K562 (cell line): Measurements from ENCODE around the gene TNNT2. TPM values are rescaled to one million over a fixed set of nuclear protein-coding genes. Genes with fewer than 3 reads are reported as not detected.

ENCODE experiments used
- ATAC-seq: fragments of 200-7000 bp; cut with Tn5 transposase; 3 replicates; pipeline ENCODE4 v1.9.1; 2020; ENCODE audit warnings: moderate library complexity
- BruUV-seq: library from RNA; stranded (reverse); fragments of 400-500 nt; replicated peaks from 2 replicates; lab custom pipeline; 2021; lab: Mats Ljungman, UMichigan
- CTCF ChIA-PET: fragments of 300-600 bp; formaldehyde crosslinking; extraction: SDS; loops from one replicate; lab custom pipeline; 2021; ENCODE audit warnings: low intra/inter-chr PET ratio; lab: Yijun Ruan, JAX
- POLR2A ChIA-PET: fragments of 300-600, 350-650 bp; sonication (Branson Sonifier 250); formaldehyde crosslinking; extraction: SDS; loops from one replicate; lab custom pipeline; 2021; ENCODE audit warnings: antibody characterized with exemption, inconsistent platforms; lab: Yijun Ruan, JAX
- DNase-seq, 4 experiments: peaks; one replicate each; pipeline versions ENCODE4 v3.0.0 to v3.0.0-alpha.2; 2011 to 2018; ENCODE audit warnings: low spot score in 3 of 4, mixed read lengths in 3 of 4; ENCODE audit errors: extremely low read depth in 1 of 4
- FAIRE-seq: peaks from 2 replicates; lab custom pipeline; 2011; peaks lifted over from hg19 to GRCh38; lab: Jason Lieb, UNC
- H2AFZ ChIP-seq: 2 replicates; pipeline ENCODE4 v1.6.0; 2011; ENCODE audit warnings: low read depth, low read length, control low read depth, inconsistent platforms
- H3K27ac ChIP-seq: fragments of 200-600 bp; 3 replicates; pipeline ENCODE4 v1.8.0; 2011; ENCODE audit warnings: low read depth, mild to moderate bottlenecking, control low read depth, inconsistent platforms, low read length, moderate library complexity, mixed read lengths; ENCODE audit errors: extremely low read depth
- H3K27me3 ChIP-seq, 2 experiments: fragments of 300-600 bp in 1 of 2; 2 replicates in 1 of 2; 3 replicates in 1 of 2; pipeline versions ENCODE4 v1.6.0 to v1.8.0; 2011; ENCODE audit warnings: inconsistent platforms in 2 of 2, low read length in 2 of 2, mild to moderate bottlenecking in 1 of 2, mixed read lengths in 1 of 2, moderate library complexity in 1 of 2; ENCODE audit not compliant: control insufficient read depth in 2 of 2, insufficient read depth in 2 of 2
- H3K36me3 ChIP-seq: fragments of 300-600 bp; 3 replicates; pipeline ENCODE4 v1.8.0; 2011; ENCODE audit warnings: mild to moderate bottlenecking, low read length, inconsistent platforms; ENCODE audit not compliant: control insufficient read depth, insufficient read depth
- H3K4me1 ChIP-seq, 2 experiments: fragments of 200-600 bp in 1 of 2; replicated peaks in 1 of 2; 2 replicates in 1 of 2; 3 replicates in 1 of 2; pipeline versions ENCODE4 v1.5.1 to v1.8.0; 2011; ENCODE audit warnings: inconsistent platforms in 2 of 2, low read length in 2 of 2, mild to moderate bottlenecking in 1 of 2, mixed read lengths in 1 of 2, moderate library complexity in 1 of 2; ENCODE audit not compliant: control insufficient read depth in 2 of 2, insufficient read depth in 2 of 2
- H3K4me2 ChIP-seq: 2 replicates; pipeline ENCODE4 v1.6.1; 2011; ENCODE audit warnings: low read length, control low read depth, inconsistent platforms, mixed read lengths; ENCODE audit not compliant: insufficient read depth
- H3K4me3 ChIP-seq: fragments of 200-600 bp; sonication (generic), shearing (Covaris generic); 2 replicates; pipeline ENCODE4 v1.5.1; 2016; ENCODE audit warnings: control low read depth, inconsistent platforms
- H3K79me2 ChIP-seq: fragments of 200-600 bp; 3 replicates; pipeline ENCODE4 v1.8.0; 2011; ENCODE audit warnings: low read length, inconsistent platforms; ENCODE audit not compliant: control insufficient read depth, insufficient read depth
- H3K9ac ChIP-seq, 2 experiments: 2 replicates each; pipeline versions ENCODE4 v1.6.0 to v1.6.1; 2011; ENCODE audit warnings: low read depth in 2 of 2, low read length in 2 of 2, control low read depth in 1 of 2, inconsistent platforms in 1 of 2, mild to moderate bottlenecking in 1 of 2, mixed read lengths in 1 of 2; ENCODE audit not compliant: insufficient read depth in 1 of 2
- H3K9me1 ChIP-seq: one replicate; pipeline ENCODE4 v1.6.0; 2011; ENCODE audit warnings: inconsistent platforms, mild to moderate bottlenecking, low read length, moderate library complexity; ENCODE audit not compliant: control insufficient read depth, insufficient read depth
- H3K9me3 ChIP-seq: replicated peaks from 2 replicates; pipeline ENCODE4 v1.5.1; 2011; ENCODE audit warnings: low read depth, low read length, inconsistent platforms; ENCODE audit not compliant: control insufficient read depth, insufficient read depth
- H4K20me1 ChIP-seq: replicated peaks from 2 replicates; pipeline ENCODE4 v1.6.1; 2011; ENCODE audit warnings: low read length, inconsistent platforms, mixed read lengths; ENCODE audit not compliant: control insufficient read depth, insufficient read depth
- HNRNPL ChIP-seq: fragments of 200-400 bp; formaldehyde crosslinking; IDR thresholded peaks from 2 replicates; pipeline ENCODE4 v1.6.1; 2017; ENCODE audit warnings: low read depth, mild to moderate bottlenecking, low read length
- ILK ChIP-seq: fragments of 450-650 bp; IDR thresholded peaks from 2 replicates; pipeline ENCODE4 v1.6.1; 2016; ENCODE audit warnings: missing genetic modification characterization, low read depth, mild to moderate bottlenecking, missing compliant biosample characterization, moderate library complexity, borderline replicate concordance
- RFX1 ChIP-seq: fragments of 450-650 bp; IDR thresholded peaks from 2 replicates; pipeline ENCODE4 v1.6.1; 2016; ENCODE audit warnings: mild to moderate bottlenecking, moderate library complexity
- XRCC4 ChIP-seq: IDR thresholded peaks from one replicate; pipeline ENCODE4 v1.6.1; 2011; ENCODE audit not compliant: insufficient read depth, insufficient read length; ENCODE audit errors: extremely low read depth
- ZC3H4 ChIP-seq: sonication (generic); formaldehyde crosslinking; IDR thresholded peaks from 2 replicates; pipeline ENCODE4 v1.9.0; 2021; ENCODE audit warnings: missing genetic modification reagents, borderline replicate concordance
- ZNF407 ChIP-seq: fragments of 450-650 bp; IDR thresholded peaks from 2 replicates; pipeline ENCODE4 v1.6.1; 2016; ENCODE audit warnings: low read depth
- ZNF57 ChIP-seq: fragments of 450-650 bp; formaldehyde crosslinking; IDR thresholded peaks from 2 replicates; pipeline ENCODE4 v1.4.0; 2020; ENCODE audit warnings: mild to moderate bottlenecking, moderate library complexity
- WGBS: fragments of 100-300 bp; shearing (Covaris generic); methylation state at CpG from one replicate; pipeline ENCODE4 v1.1.6; 2016; ENCODE audit warnings: low coverage, mixed read lengths; ENCODE audit not compliant: insufficient coverage; ENCODE audit errors: missing lambda C conversion rate; 5-methylcytosine and 5-hydroxymethylcytosine counted together
- in situ Hi-C: fragments of 300-500 bp; cut with MboI; formaldehyde crosslinking; loops from 4 replicates; pipeline ENCODE4 v1.15.0; 2018; ENCODE audit warnings: inconsistent platforms, mixed read lengths
- intact Hi-C: fragments of 100-400 bp; cut with micrococcal nuclease; formaldehyde crosslinking; loops from 2 replicates; pipeline ENCODE4 v1.14.2; 2022
- polyA plus RNA-seq, 8 experiments: library from polyadenylated mRNA; depleted of rRNA in 4 of 8; stranded (reverse) in 5 of 8; unstranded in 3 of 8; fragments of >200 nt; fragmentation: Nextera tagmentation in 2 of 8; fragmentation: Illumina TruSeq in 1 of 8; extraction: Ambion mirVana in 2 of 8; extraction: Trizol in 1 of 8; gene quantifications; 2 replicates each; pipeline versions ENCODE4 v1.2.1 to v1.2.3, GENCODE V29; 2011 to 2014; ENCODE audit warnings: inconsistent platforms in 1 of 8, missing spikeins in 1 of 8
- total RNA-seq, 7 experiments: library from RNA; depleted of rRNA in 6 of 7; stranded (reverse); fragments of >200 nt in 6 of 7; fragmentation: Illumina TruSeq in 2 of 7; extraction: Trizol in 2 of 7; gene quantifications; 2 replicates each; pipeline versions ENCODE4 v1.2.1 to v1.2.3, GENCODE V29; 2011 to 2021; ENCODE audit warnings: low replicate concordance in 1 of 7

TNNT2 gene
- total and polyA plus RNA-seq, 9 of the 15 experiments (the other 6 are each of a cell fraction or from before 2014, with no cell fraction given), result not detected

- no peak for ATAC-seq
- peaks cover 42 to 94% of the 10 kb centered on the region in 2 experiments for H3K27me3 ChIP-seq
- POLR2A ChIA-PET, result interaction anchor here (0.6 to 0.8 kb wide), 4 partner anchors 27 to 37 kb away, joined by 3 read pairs; no protein-coding TSS in a partner anchor
- DNase-seq, result no peak
- intact Hi-C loops (no loop called here), in situ Hi-C loops (no loop called here)
- H2AFZ ChIP-seq, result no peak overlapping the region
- TF ChIP-seq HNRNPL, result no peak
- TF ChIP-seq ZNF57, result no peak
- TF ChIP-seq RFX1, result no peak
- H4K20me1 ChIP-seq, result peaks cover 5% of the 10 kb centered on the region; the same call in 1 of the 2 replicates
- H3K9me1 ChIP-seq, result no peaks in the 10 kb centered on the region
- H3K4me2 ChIP-seq, result no peak overlapping the region
- H3K4me3 ChIP-seq, result no peak overlapping the region
- H3K36me3 ChIP-seq, result no peaks in the 10 kb centered on the region
- H3K27ac ChIP-seq, result no peak overlapping the region
- H3K4me1 ChIP-seq, result 0 out of 5 replicates have a peak, but pooled peaks cover 0 to 2% of the 10 kb centered on the region in 2 experiments
- no peaks in the 10 kb centered on the region for H3K9me3 ChIP-seq
- CTCF ChIA-PET, result no interaction called here
- no TSS peak for BruUV-seq
- H3K9ac ChIP-seq, result no peak overlapping the region
- FAIRE-seq, result no peak
- no peaks in the 10 kb centered on the region for H3K79me2 ChIP-seq
- WGBS, result under 1% methylated on average over 13 of the region's 13 CpGs
Observed at GRCh38 chr1:201317551-201317950, 59.9 kb downstream of the TNNT2 start.

GRCh38 chr1:201316556-201316955 lies 60.9 kb downstream of the TNNT2 start:
- POLR2A ChIA-PET, result interaction anchor here (0.6 to 0.7 kb wide), 2 partner anchors 89 to 1102 kb away, joined by 4 to 5 read pairs; no protein-coding TSS in a partner anchor
- Histone ChIP-seq H3K79me2 (no peaks in the 10 kb centered on the region), H4K20me1 (peaks cover 8% of the 10 kb centered on the region), H3K4me1 (0 out of 5 replicates have a peak, but pooled peaks cover 0 to 2% of the 10 kb centered on the region in 2 experiments), H3K9me1 (no peaks in the 10 kb centered on the region), H3K9me3 (no peaks in the 10 kb centered on the region), H2AFZ (no peak overlapping the region), H3K4me2 (no peak overlapping the region), H3K9ac (no peak overlapping the region), H3K4me3 (no peak overlapping the region), H3K36me3 (no peaks in the 10 kb centered on the region), H3K27me3 (peaks cover 45 to 94% of the 10 kb centered on the region in 2 experiments), H3K27ac (no peak overlapping the region)
- 1% methylated on average over 5 of the region's 5 CpGs for WGBS
- TF ChIP-seq ILK (no peak), ZNF407 (no peak), ZC3H4 (no peak), XRCC4 (no peak)
- CTCF ChIA-PET, result no interaction called here
- no TSS peak for BruUV-seq
- DNase-seq, result no peak
- no peak for FAIRE-seq
- no peak for ATAC-seq
- intact Hi-C loops, result no loop called here
- in situ Hi-C loops, result no loop called here
